Stimulated activated CD4-positive, alpha-beta T cell treated with anti-CD3 and anti-CD28 coated beads, Interleukin-1b, Interleukin-23, amount 100 ng/mL, for 48 hours (primary cell): ENCODE measurements around the gene RNF114.

Experiments used
- DNase-seq: peaks from one replicate; pipeline ENCODE4 v3.0.0-alpha.2; 2020

Gene RNF114

GRCh38 chr20:49904440-49905214 lies 31.6 kb upstream of the RNF114 start:
- DNase-seq: no peak

- no peak for DNase-seq
These were observed 30.6 kb upstream of the RNF114 start for GRCh38 chr20:49905415-49906091.

DNA sequence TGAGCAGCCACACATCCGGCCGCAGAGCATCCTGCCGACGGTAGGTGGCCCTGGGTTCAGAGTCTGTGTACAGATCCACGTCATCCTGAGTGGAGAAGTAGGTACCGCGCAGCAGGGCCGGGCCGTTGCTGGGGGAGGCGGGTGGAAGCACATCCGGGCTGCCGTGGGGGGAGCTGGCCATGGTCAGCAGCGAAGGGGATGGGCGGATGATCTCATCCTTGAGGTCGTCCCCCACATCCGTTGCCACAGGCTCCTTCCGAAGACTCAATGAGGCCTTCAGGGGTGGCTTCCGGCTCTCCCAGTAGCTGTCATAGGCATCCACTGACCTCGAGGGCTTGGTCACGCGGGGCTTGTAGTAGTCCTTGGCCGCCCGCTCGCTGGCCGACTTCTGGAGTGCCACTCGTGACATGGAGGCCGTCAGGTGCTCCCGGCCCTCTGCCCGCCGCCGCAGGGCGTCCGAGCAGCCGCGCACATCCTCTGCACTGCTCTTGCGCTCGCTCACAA lies 30.0 kb upstream of the RNF114 start:
- DNase-seq: no peak

DNA sequence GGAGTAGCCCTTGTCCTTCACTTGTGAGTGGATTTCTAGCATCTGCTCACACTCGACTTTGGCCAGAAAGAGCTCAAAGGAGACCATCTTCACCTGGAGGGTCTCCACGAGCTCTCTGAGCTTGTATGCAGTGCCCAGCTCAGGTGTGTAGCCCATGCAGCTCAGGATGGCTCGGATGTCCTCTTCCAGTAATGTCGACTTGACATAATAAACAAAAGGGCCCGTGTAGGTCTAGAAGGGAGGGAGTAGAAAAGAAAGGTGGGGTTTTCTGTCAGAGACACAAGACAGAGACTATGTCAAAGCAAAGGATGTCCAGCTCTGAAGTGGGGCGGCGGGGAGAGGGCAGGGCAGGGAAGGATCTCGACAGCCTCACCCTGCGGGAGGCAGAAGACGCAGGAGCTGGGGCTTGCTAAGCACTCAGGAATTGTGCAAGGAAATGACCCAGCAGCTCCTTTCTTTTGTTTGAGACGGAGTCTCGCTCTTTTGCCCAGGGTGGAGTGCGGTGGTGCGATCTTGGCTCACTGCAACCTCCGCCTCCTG lies 29.5 kb upstream of the RNF114 start:
- no peak for DNase-seq

- no peak for DNase-seq
These were observed 28.6 kb upstream of the RNF114 start for GRCh38 chr20:49907405-49908257.

GRCh38 chr20:49908258-49908565 lies 28.0 kb upstream of the RNF114 start:
- DNase-seq: no peak

DNA sequence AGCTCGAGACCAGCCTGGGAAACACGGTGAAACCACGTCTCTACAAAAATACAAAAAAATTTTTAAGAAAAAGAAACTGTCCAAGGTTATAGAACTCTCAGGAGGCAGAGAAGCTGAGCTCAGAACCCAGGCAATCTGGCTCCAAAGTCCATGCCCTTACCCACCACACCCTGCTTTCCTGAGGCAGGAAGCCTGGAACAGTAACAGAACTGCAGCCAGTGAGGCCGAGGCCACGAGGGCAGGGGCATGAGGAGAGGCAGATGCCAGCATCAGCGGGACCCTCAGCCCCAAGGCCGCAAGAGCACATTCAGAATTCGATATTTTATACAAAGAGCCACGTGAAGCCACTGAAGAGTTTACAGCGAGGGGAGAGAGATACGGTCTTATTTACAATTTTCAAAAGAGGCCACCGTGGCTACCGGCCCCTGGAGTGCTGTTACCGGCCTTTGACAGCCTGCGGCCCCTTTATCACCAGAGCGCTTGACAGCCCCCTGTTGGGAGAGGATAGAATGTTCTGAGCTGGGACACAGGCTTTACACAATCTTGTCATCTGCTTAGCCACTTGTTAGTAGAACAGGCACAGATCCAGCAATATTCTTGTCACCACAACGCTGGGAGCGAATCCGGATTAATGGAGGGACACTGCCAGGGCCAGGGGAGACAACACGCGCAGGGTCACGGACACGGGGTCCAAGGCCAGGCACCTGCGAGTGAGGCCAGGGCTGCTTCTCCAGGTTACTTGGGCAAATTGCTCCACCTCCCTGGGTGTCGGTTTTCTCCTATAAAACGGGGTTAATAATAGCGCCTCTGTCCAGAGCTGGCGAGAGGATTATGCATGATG lies 26.5 kb upstream of the RNF114 start:
- DNase-seq: no peak

GRCh38 chr20:49910340-49910706 lies 25.9 kb upstream of the RNF114 start:
- no peak for DNase-seq

- DNase-seq: no peak
These were observed 22.7 kb upstream of the RNF114 start for GRCh38 chr20:49913399-49914047.

DNA sequence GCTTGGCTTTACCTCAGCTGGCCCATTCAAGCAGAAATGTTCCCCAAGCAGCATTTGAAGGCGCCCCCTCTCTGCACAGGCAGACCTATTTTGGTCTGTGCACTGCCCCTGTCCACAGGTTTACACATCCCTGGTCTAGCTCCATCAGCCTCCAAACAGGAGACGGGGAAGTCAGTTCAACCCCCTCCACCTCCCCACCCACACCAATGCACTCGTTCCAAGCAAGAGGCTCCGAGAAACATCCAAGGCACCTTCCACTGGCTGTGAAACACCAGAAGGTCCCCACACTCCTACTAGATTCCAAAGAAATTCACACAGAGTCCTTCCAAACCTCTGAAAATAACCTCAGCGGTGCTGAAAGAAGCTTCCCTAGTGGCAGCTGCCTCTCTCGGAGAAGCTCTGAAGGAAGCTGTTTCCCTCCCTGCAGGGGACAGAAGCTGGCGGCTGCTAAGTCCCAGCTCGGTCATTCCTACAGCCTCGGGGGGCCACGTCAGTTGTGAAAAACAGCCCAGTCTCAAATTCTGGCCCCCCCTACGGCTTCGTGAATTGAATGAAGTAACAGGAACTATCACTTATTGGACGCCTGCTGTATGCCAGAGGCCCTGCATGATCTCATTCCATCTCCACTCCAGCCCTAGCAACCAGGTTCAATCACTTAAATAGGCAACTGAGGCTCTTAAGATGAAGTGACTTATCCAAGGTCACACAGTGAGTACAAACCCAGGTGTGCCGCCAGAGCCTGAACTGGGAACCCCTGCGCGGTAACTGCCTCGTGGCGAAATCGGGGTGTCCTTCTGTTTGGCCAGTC lies 21.7 kb upstream of the RNF114 start:
- no peak for DNase-seq

GRCh38 chr20:49915118-49915379 lies 21.1 kb upstream of the RNF114 start:
- DNase-seq: no peak

DNA sequence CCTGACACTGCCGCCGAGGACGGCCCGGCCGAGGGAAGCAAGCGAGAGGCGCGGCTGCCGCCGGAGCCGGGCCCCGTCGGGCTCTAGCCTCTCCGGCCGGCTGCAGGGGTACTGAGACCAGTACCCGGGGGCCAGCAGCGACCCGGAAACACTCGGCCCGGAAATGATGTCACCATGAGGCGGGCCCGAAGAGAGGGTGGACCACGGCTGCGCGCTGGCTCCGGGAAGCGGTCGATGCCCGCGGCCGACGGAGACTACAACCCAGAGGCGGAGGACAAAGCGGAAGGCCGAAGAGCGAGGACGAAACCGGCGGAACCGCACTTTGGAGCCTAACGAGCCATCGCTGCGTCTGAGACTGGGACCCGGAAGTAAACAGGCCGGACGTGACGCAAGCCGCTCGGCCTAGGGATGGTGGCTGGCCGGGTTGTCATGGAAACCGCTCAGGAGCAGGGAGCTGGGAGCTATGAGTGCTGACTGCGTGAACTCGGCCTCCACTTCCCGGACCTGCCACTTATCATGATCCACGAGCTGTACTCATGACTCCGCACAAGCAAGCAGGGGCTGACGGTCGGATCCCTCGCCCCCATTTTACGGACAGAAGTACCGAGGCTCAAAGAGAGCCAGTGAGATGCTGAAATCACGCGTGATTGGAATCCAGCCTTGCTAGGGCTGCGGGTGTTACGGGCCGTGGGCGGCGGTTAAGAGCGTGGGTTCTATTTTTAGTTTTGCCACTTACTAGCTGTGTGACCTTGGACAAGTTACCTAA lies 20.6 kb upstream of the RNF114 start, which contains the start of gene SPATA2:
TSS of gene SPATA2 (minus strand) at position 150 of the 766 bp plus-strand sequence. CDS start 7,039 bp downstream, outside the sequence.
- DNase-seq: peak; percentile 95

GRCh38 chr20:49916146-49917002 lies 19.8 kb upstream of the RNF114 start:
- peak; percentile 39 for DNase-seq

GRCh38 chr20:49918446-49918845 lies 17.8 kb upstream of the RNF114 start:
- DNase-seq: no peak

GRCh38 chr20:49919009-49919408 lies 17.2 kb upstream of the RNF114 start:
- DNase-seq: no peak

- DNase-seq: no peak
These were observed 16.7 kb upstream of the RNF114 start for GRCh38 chr20:49919461-49919860.

DNA sequence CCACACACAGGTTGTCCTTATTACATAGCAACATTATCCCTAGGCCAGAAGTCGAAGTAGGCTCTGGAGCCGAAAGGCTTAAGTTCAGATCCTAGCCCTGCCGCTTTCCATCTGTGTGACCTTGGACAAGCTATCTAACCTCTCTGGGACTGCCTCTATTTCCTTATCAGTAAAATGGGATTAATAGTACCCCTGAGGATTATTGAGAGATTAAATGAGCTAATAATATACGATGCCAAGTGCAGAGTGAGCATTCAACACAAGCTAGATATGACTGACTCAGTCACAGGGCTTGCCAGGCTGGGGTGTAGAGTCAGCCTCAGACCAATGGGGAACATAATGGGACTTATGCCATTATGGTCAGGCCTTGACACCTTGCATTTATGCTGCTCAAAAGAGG lies 11.9 kb upstream of the RNF114 start:
- DNase-seq: no peak

GRCh38 chr20:49925901-49926454 lies 10.2 kb upstream of the RNF114 start:
- DNase-seq: no peak
